Measurements from ENCODE around the gene NKX2-8.

DNA sequence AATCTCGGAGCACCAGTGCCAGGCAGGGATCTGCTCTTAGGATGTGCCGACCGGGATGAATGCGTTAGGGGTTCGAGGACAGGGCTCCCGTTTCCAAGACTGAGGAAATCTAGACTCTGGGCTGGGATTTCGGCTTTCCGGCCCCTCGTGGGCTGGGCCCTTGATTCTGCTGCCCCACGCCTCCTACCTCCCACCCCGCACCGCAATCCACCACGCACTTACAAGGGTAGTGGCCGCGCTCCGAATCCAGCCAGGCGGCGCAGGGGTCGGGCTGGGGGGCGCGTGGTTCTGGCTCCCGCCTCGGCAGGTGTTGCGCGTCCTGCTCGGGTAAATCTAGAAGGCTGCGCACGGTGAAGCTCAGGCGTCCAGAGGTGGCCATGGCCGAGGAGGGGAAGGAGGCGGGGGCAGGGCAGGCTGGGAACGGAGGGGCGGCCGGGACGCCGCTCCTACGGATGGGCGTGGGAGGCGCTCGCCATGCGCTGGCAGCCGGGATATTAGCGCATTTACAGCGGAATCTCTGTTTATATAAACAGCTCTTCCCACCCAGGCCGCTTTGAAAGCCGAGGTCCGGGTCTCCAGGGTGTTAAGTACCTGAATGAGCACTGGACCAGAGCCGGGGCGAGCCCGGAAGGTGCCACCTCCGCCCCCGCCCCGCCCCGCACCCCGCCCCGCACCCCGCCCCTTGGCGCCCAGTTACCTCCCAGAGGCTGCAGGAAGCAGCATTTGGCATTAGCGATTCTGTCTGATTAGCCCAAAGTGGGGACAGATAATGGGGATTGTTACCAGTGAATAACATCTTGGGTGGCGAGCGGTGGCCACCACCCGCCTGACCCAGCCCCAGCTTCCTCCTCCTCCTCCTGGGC lies at the start of gene NKX2-8:
- TF ChIP-seq, protein P1, sequence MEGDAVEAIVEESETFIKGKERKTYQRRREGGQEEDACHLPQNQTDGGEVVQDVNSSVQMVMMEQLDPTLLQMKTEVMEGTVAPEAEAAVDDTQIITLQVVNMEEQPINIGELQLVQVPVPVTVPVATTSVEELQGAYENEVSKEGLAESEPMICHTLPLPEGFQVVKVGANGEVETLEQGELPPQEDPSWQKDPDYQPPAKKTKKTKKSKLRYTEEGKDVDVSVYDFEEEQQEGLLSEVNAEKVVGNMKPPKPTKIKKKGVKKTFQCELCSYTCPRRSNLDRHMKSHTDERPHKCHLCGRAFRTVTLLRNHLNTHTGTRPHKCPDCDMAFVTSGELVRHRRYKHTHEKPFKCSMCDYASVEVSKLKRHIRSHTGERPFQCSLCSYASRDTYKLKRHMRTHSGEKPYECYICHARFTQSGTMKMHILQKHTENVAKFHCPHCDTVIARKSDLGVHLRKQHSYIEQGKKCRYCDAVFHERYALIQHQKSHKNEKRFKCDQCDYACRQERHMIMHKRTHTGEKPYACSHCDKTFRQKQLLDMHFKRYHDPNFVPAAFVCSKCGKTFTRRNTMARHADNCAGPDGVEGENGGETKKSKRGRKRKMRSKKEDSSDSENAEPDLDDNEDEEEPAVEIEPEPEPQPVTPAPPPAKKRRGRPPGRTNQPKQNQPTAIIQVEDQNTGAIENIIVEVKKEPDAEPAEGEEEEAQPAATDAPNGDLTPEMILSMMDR (IDR thresholded peaks at IDR 0.05), result no peak
- no peak for TF ChIP-seq POLR2A (IDR thresholded peaks at IDR 0.05)
